Measurements from ENCODE around the gene TACR1.
"Not testable (repeated sequence)": the region's sequence is repeated elsewhere in the genome, so short reads cannot be mapped to it uniquely, and the experiment has no call there.

Gene TACR1

GRCh38 chr2:75233965-75234364 is 34.6 kb upstream of the TACR1 start:
- Histone ChIP-seq H3K27ac (no peak overlapping the region), H3K4me3 (no peak overlapping the region)
- DNase-seq (ENCODE audit: low spot score), result no peak
- TF ChIP-seq CTCF (IDR thresholded peaks at IDR 0.05), result no peak

DNA sequence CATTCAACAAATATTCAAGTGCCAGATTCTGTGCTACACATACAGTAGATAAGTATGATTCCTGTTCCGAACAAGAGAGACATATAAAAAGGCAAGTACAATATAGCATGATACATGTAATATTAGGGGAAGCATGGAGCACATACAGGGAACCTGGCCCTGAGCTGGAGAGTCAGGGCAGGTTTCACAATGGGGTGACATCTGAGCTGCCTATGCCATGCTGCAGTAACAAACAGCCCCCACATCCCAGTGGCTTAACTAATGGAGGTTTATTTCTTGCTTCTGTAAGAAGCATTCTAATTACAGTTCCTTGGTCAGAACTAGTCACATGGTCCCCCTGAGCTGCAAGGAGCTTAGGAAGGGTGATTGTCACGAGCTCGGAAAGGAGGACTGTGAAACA is 27.3 kb upstream of the TACR1 start:
- no peak overlapping the region for H3K27ac ChIP-seq
- no peak for DNase-seq (ENCODE audit: low spot score)
- no peak overlapping the region for H3K4me3 ChIP-seq
- TF ChIP-seq CTCF (IDR thresholded peaks at IDR 0.05), result no peak

- no peak for TF ChIP-seq CTCF (IDR thresholded peaks at IDR 0.05)
- Histone ChIP-seq H3K4me3 (no peak overlapping the region), H3K27ac (no peak overlapping the region)
- no peak for DNase-seq (ENCODE audit: low spot score)
Measured at GRCh38 chr2:75226099-75226498, 26.8 kb upstream of the TACR1 start.

DNA sequence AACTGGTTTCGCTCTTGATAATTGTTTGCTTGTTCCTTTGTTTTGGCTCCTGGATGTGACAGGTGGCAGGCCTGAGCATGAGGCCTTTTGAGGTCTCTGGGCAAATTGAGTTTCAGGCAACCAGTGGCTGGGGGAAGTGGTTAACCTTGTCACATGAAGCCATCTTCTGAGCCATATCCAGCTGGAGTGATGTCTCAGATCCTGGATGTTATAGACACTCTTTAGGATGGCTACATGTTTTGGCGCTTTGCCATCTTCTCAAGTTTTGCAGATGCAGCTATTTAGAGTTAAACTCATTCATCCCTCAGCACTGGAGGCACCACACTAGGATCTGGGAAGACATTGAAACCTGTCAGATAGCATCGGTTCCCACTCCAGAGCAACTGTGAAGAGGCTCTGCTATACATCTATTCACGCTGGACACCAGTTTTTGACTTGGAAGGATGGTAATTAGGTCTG is 25.3 kb upstream of the TACR1 start:
- Histone ChIP-seq H3K27ac (no peak overlapping the region), H3K4me3 (no peak overlapping the region)
- TF ChIP-seq CTCF (IDR thresholded peaks at IDR 0.05), result no peak
- DNase-seq (ENCODE audit: low spot score), result no peak

DNA sequence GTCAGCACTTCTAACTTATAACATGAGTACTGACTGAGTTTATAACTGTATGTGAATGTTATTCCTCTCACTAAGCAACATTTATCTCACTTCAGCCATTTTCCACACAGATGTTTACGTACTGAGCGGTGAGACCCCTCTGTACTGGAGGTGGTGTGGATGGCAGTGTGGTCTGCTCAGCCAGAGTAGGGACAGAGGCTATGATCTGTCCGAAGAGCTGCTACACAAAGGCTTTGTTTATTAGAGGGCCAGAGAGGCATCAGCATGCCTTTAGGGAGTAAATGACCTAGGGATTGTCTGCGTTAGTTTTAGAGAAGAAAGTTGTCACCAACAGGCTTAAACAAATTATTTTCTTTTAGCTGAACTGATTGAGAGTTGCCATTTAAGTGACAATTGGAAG is 23.2 kb upstream of the TACR1 start:
- TF ChIP-seq CTCF (IDR thresholded peaks at IDR 0.05), result no peak
- DNase-seq (ENCODE audit: low spot score), result no peak
- H3K4me3 ChIP-seq, result no peak overlapping the region
- no peak overlapping the region for H3K27ac ChIP-seq

- no peak for DNase-seq (ENCODE audit: low spot score)
Measured at GRCh38 chr2:75221862-75222261, 22.5 kb upstream of the TACR1 start.

DNA sequence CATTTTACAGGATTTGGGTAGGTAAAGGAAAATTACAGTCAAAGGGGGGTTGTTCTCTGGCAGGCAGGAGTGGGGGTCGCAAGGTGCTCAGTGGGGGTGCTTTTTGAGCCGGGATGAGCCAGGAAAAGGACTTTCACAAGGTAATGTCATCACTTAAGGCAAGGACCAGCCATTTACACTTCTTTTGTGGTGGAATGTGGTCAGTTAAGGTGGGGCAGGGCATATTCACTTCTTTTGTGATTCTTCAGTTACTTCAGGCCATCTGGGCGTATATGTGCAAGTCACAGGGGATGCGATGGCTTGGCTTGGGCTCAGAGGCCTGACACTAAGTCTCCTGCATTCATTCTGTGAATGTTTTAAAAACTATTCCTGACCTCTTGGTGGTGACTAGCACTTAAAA is 19.9 kb upstream of the TACR1 start:
- not testable (repeated sequence) for H3K4me3 ChIP-seq; DNase-seq (ENCODE audit: low spot score); H3K27ac ChIP-seq

More at GRCh38 chr2:75221862-75222261, 22.5 kb upstream of the TACR1 start:
- no peak overlapping the region for H3K27ac ChIP-seq
- no peak overlapping the region for H3K4me3 ChIP-seq
- TF ChIP-seq CTCF (IDR thresholded peaks at IDR 0.05), result no peak

GRCh38 chr2:75211266-75211770 is 12.0 kb upstream of the TACR1 start:
- DNase-seq (ENCODE audit: low spot score), result no peak
- Histone ChIP-seq H3K4me3 (no peak overlapping the region), H3K27ac (no peak overlapping the region)
- no peak for TF ChIP-seq CTCF (IDR thresholded peaks at IDR 0.05)
